Measurements from ENCODE around the gene MYO3B. TPM values are rescaled to one million over a fixed set of nuclear protein-coding genes. Genes with fewer than 3 reads are reported as not detected.

The MYO3B gene
- total and polyA plus RNA-seq, 2 of the 8 experiments (the other 6 are each of a cell fraction or from before 2014, with no cell fraction given) = 0.17 to 0.19 TPM

DNA sequence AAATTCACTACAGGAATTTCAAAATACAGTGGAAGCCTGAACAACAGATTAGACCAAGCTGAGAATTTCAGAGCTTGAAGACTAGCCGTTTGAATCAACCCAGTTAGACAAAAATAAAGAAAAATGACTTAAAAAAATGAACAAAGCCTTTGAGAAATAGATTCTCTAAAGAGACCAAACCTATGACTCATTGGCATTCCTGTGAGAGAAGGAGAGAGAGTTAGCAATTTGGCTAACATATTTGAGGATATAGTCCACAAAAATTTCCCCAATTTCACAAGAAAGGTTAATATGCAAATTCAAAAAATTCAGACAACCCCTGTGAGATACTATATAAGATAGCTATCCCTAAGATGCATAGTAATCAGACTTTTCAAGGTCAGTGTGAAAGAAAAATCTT is 78.0 kb downstream of the MYO3B start:
- DNase-seq (ENCODE audit: low read depth in 1 of 2, low spot score in 2 of 2) = no peak
- Histone ChIP-seq H3K9me3 (ENCODE audit: insufficient read depth in 2 of 2, low read depth in 1 of 2, low read length in 1 of 2) (no peaks in the 10 kb centered on the region), H4K20me1 (replicated peaks in 1 of 2; ENCODE audit: control insufficient read depth in 1 of 2, insufficient read depth in 2 of 2, low read length in 2 of 2) (no peaks in the 10 kb centered on the region), H2BK120ac (replicated peaks; ENCODE audit: low read depth, low read length) (no peak overlapping the region), H2BK20ac (ENCODE audit: low read length) (no peak overlapping the region), H3K56ac (replicated peaks; ENCODE audit: insufficient read length, low read depth, low read length) (no peak overlapping the region), H2BK15ac (ENCODE audit: low read length) (no peak overlapping the region), H3K23ac (ENCODE audit: insufficient read length) (no peak overlapping the region), H3K14ac (ENCODE audit: insufficient read length) (no peak overlapping the region), H4K5ac (ENCODE audit: insufficient read length, low read depth, low read length) (no peak overlapping the region), H3K18ac (ENCODE audit: extremely low read depth, low read length) (no peak overlapping the region), H2AK5ac (ENCODE audit: low read depth, low read length) (no peak overlapping the region), H4K91ac (replicated peaks; ENCODE audit: insufficient read length, low read length) (no peak overlapping the region), H2BK5ac (ENCODE audit: low read depth, low read length) (no peak overlapping the region), H3K9ac (replicated peaks in 1 of 4; ENCODE audit: extremely low read depth in 1 of 4, low read depth in 3 of 4, low read length in 3 of 4) (no peak overlapping the region), H4K8ac (ENCODE audit: extremely low read depth, insufficient read depth, low read length) (no peak overlapping the region), H2AFZ (ENCODE audit: low read length) (no peak overlapping the region), H3K4ac (replicated peaks; ENCODE audit: insufficient read length, low read depth, low read length) (no peak overlapping the region), H3K4me2 (ENCODE audit: insufficient read depth in 1 of 2, low read depth in 2 of 2, low read length in 2 of 2) (no peak overlapping the region), H2BK12ac (ENCODE audit: low read depth, low read length) (no peak overlapping the region), H3K27me3 (replicated peaks in 1 of 4; ENCODE audit: control insufficient read depth in 3 of 4, extremely low read depth in 1 of 4, insufficient read depth in 3 of 4, low read length in 3 of 4) (no peaks in the 10 kb centered on the region), H3K36me3 (ENCODE audit: control insufficient read depth in 2 of 4, insufficient read depth in 4 of 4, low read length in 3 of 4) (no peaks in the 10 kb centered on the region), H3K23me2 (ENCODE audit: low read depth, low read length) (no peaks in the 10 kb centered on the region), H3K79me1 (ENCODE audit: low read depth, low read length) (no peaks in the 10 kb centered on the region), H3K4me3 (ENCODE audit: extremely low read depth in 1 of 4, insufficient read depth in 2 of 4, low read depth in 3 of 4, low read length in 4 of 4) (no peak overlapping the region), H3K4me1 (replicated peaks in 1 of 4; ENCODE audit: control insufficient read depth in 3 of 4, insufficient read depth in 4 of 4, low read length in 3 of 4) (no peaks in the 10 kb centered on the region; a peak in 1 of 7 replicates), H3K79me2 (ENCODE audit: control insufficient read depth in 1 of 2, insufficient read depth in 2 of 2, low read length in 2 of 2) (no peaks in the 10 kb centered on the region), H3K27ac (ENCODE audit: low read depth, low read length) (no peak overlapping the region)
- FAIRE-seq = no peak
- ChIA-PET CTCF (ENCODE audit: partially characterized antibody) (interaction anchor here (0.6 to 1.0 kb wide), 4 partner anchors 8 to 1551 kb away, joined by 3 to 4 read pairs (median 4); no protein-coding TSS in a partner anchor), POLR2A (ENCODE audit: partially characterized antibody) (no interaction called here)
- WGBS, 2 experiments (ENCODE audit: extremely low coverage in 1 of 2, insufficient coverage in 1 of 2, insufficient read length in 1 of 2, insufficient replicate concordance in 2 of 2, low coverage in 1 of 2, low lambda C conversion rate in 2 of 2, missing lambda C conversion rate in 1 of 2) = 80% methylated on average over 1 of the region's 1 CpG; no CpG with 5 or more reads in 1 of the 2 experiments
- TF ChIP-seq SP1 (IDR thresholded peaks at IDR 0.05; ENCODE audit: low read depth, low read length) = no peak
- TF ChIP-seq KDM5A (IDR thresholded peaks at IDR 0.05; ENCODE audit: low read length) = no peak
- no peak for TF ChIP-seq RNF2 (IDR thresholded peaks at IDR 0.05; ENCODE audit: borderline replicate concordance, low read depth, low read length, missing control alignments, poor library complexity, severe bottlenecking)
- no peak for TF ChIP-seq TBP (IDR thresholded peaks at IDR 0.05; ENCODE audit: low read depth, low read length)
- TF ChIP-seq JUND (IDR thresholded peaks at IDR 0.05; ENCODE audit: low read length) = no peak
- TF ChIP-seq RAD21 (IDR thresholded peaks at IDR 0.05 in 1 of 2, conservative IDR thresholded peaks at IDR 0.05 in 1 of 2; ENCODE audit: low read depth in 2 of 2, low read length in 2 of 2) = no peak
- no peak for TF ChIP-seq CHD1 (IDR thresholded peaks at IDR 0.05; ENCODE audit: low read depth, low read length)
- no peak for TF ChIP-seq PHF8 (conservative IDR thresholded peaks at IDR 0.05; ENCODE audit: low read depth, low read length)
- TF ChIP-seq, protein P1, sequence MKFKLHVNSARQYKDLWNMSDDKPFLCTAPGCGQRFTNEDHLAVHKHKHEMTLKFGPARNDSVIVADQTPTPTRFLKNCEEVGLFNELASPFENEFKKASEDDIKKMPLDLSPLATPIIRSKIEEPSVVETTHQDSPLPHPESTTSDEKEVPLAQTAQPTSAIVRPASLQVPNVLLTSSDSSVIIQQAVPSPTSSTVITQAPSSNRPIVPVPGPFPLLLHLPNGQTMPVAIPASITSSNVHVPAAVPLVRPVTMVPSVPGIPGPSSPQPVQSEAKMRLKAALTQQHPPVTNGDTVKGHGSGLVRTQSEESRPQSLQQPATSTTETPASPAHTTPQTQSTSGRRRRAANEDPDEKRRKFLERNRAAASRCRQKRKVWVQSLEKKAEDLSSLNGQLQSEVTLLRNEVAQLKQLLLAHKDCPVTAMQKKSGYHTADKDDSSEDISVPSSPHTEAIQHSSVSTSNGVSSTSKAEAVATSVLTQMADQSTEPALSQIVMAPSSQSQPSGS (IDR thresholded peaks at IDR 0.05; ENCODE audit: low read length) = no peak
- TF ChIP-seq EP300 (IDR thresholded peaks at IDR 0.05; ENCODE audit: borderline replicate concordance in 1 of 2, low read depth in 2 of 2, low read length in 2 of 2) = no peak
- TF ChIP-seq SRF (IDR thresholded peaks at IDR 0.05; ENCODE audit: low read depth, low read length) = no peak
